ENCODE measurements around the gene DNAH14. TPM values are rescaled to one million over a fixed set of nuclear protein-coding genes. Genes with fewer than 3 reads are reported as not detected.

DNAH14 gene
- total and polyA plus RNA-seq, 4 donors, result 0.92 to 11.3 (median 2.0) TPM; not detected in 1

GRCh38 chr1:224894915-224895314, 34.6 kb upstream of the DNAH14 start:
- H3K27me3 ChIP-seq (ENCODE audit: control insufficient read depth in 1 of 2, insufficient read depth in 2 of 2, low read length in 1 of 2), result no peaks in the 10 kb centered on the region
- no peaks in the 10 kb centered on the region for H3K4me1 ChIP-seq (ENCODE audit: control insufficient read depth in 1 of 2, insufficient read depth in 2 of 2, low read length in 2 of 2)
- H3K27ac ChIP-seq (ENCODE audit: low read depth in 1 of 2, low read length in 2 of 2), result no peak overlapping the region
- ATAC-seq (ENCODE audit: low FRiP score) (no peak), DNase-seq (no peak)
- 13 to 18% methylated on average over 3 of the region's 3 CpGs for WGBS, 2 donors
- no peaks in the 10 kb centered on the region for H3K9me3 ChIP-seq (ENCODE audit: control insufficient read depth, low read length)
- intact Hi-C loops (cut with DNase I), result no loop called here
- H3K4me3 ChIP-seq (ENCODE audit: low read length in 2 of 2), result no peak overlapping the region
- H3K36me3 ChIP-seq (ENCODE audit: control insufficient read depth in 1 of 2, insufficient read depth in 2 of 2, low read length in 1 of 2), result no peaks in the 10 kb centered on the region

GRCh38 chr1:224896130-224896781, 33.2 kb upstream of the DNAH14 start:
- H3K36me3 ChIP-seq (ENCODE audit: control insufficient read depth in 1 of 2, insufficient read depth in 2 of 2, low read length in 1 of 2), result no peaks in the 10 kb centered on the region
- H3K27ac ChIP-seq (ENCODE audit: low read depth in 1 of 2, low read length in 2 of 2), result no peak overlapping the region
- no peaks in the 10 kb centered on the region for H3K9me3 ChIP-seq (ENCODE audit: control insufficient read depth, low read length)
- intact Hi-C loops (cut with DNase I), result no loop called here
- no peak for ATAC-seq (ENCODE audit: low FRiP score)
- H3K27me3 ChIP-seq (ENCODE audit: control insufficient read depth in 1 of 2, insufficient read depth in 2 of 2, low read length in 1 of 2), result peaks cover 0 to 2% of the 10 kb centered on the region in 2 donors
- 84 to 86% methylated on average over 5 of the region's 5 CpGs for WGBS, 2 donors
- no peaks in the 10 kb centered on the region for H3K4me1 ChIP-seq (ENCODE audit: control insufficient read depth in 1 of 2, insufficient read depth in 2 of 2, low read length in 2 of 2)
- no peak overlapping the region for H3K4me3 ChIP-seq (ENCODE audit: low read length in 2 of 2)
- no peak for DNase-seq

DNA sequence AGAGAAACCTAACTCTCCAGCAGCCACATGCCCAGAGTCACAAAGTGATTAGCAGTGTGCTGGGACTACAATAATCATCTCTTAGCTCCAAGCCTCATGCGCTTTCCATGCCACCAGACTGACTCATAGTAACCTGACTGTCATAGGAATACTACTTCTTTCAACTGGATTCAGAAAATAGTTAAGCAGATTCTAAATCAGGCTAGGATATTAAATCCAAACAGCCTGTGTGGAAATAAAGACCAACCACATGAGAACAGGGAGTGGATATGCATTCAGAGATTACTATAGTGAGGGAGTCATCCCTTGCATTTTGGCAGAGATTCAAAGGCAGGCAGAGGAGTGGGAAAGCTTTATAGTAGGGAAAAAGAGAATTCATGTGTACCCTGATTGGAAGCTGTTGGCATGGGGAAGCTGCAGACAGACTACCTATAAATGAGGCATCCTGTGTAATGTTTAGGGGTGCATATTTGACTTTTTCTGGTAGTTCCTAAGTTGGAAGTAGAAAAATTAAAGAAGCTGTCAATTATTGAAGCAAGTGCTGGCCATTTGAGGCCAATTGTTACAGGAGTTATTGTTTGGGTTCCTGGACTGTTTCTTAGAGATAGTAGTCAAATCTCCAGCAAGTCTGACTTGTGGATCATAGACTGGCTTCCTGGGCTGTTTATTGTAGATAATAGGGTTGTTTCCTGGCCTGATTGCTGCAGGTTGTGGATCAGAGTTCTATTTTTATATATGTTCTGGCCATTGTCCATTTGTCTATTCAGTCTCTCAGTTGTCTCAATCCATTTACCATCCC, 31.7 kb upstream of the DNAH14 start:
- no peak overlapping the region for H3K27ac ChIP-seq (ENCODE audit: low read depth in 1 of 2, low read length in 2 of 2)
- H3K4me1 ChIP-seq (ENCODE audit: control insufficient read depth in 1 of 2, insufficient read depth in 2 of 2, low read length in 2 of 2), result no peaks in the 10 kb centered on the region
- H3K27me3 ChIP-seq (ENCODE audit: control insufficient read depth in 1 of 2, insufficient read depth in 2 of 2, low read length in 1 of 2), result peaks cover 0 to 2% of the 10 kb centered on the region in 2 donors
- no peak overlapping the region for H3K4me3 ChIP-seq (ENCODE audit: low read length in 2 of 2)
- intact Hi-C loops (cut with DNase I), result no loop called here
- no peaks in the 10 kb centered on the region for H3K9me3 ChIP-seq (ENCODE audit: control insufficient read depth, low read length)
- ATAC-seq (ENCODE audit: low FRiP score) (no peak), DNase-seq (no peak)
- no peaks in the 10 kb centered on the region for H3K36me3 ChIP-seq (ENCODE audit: control insufficient read depth in 1 of 2, insufficient read depth in 2 of 2, low read length in 1 of 2)
- WGBS, 2 donors, result 77 to 96% methylated on average over 1 of the region's 1 CpG

DNA sequence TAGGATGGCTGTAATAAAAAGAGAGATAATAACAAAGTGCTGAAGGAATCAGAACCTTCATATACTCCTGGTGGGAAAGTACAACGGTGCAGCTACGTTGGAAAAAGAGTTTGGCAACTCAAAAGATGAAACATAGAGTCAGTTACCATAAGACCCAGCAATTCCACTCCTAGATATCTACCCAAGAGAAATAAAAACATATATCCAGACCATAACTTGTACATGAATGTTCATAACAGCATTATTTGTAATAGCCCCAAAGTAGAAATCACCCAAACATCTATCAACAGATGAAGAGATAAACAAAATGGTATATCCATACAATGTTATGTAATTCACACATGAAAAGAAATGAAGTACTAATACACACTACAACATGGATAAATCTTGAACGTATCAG, 30.5 kb upstream of the DNAH14 start:
- peaks cover 0 to 2% of the 10 kb centered on the region in 2 donors for H3K27me3 ChIP-seq (ENCODE audit: control insufficient read depth in 1 of 2, insufficient read depth in 2 of 2, low read length in 1 of 2)
- intact Hi-C loops (cut with DNase I), result no loop called here
- no peaks in the 10 kb centered on the region for H3K4me1 ChIP-seq (ENCODE audit: control insufficient read depth in 1 of 2, insufficient read depth in 2 of 2, low read length in 2 of 2)
- no peak overlapping the region for H3K27ac ChIP-seq (ENCODE audit: low read depth in 1 of 2, low read length in 2 of 2)
- no peak overlapping the region for H3K4me3 ChIP-seq (ENCODE audit: low read length in 2 of 2)
- WGBS, 2 donors, result 85 to 86% methylated on average over 3 of the region's 3 CpGs
- H3K36me3 ChIP-seq (ENCODE audit: control insufficient read depth in 1 of 2, insufficient read depth in 2 of 2, low read length in 1 of 2), result no peaks in the 10 kb centered on the region
- DNase-seq (no peak), ATAC-seq (ENCODE audit: low FRiP score) (no peak)
- H3K9me3 ChIP-seq (ENCODE audit: control insufficient read depth, low read length), result no peaks in the 10 kb centered on the region

- intact Hi-C loops (cut with DNase I), result no loop called here
- ATAC-seq (ENCODE audit: low FRiP score), result no peak
- WGBS, 2 donors, result 78 to 80% methylated on average over 3 of the region's 3 CpGs
Measured at GRCh38 chr1:224900062-224900630, 29.3 kb upstream of the DNAH14 start.

DNA sequence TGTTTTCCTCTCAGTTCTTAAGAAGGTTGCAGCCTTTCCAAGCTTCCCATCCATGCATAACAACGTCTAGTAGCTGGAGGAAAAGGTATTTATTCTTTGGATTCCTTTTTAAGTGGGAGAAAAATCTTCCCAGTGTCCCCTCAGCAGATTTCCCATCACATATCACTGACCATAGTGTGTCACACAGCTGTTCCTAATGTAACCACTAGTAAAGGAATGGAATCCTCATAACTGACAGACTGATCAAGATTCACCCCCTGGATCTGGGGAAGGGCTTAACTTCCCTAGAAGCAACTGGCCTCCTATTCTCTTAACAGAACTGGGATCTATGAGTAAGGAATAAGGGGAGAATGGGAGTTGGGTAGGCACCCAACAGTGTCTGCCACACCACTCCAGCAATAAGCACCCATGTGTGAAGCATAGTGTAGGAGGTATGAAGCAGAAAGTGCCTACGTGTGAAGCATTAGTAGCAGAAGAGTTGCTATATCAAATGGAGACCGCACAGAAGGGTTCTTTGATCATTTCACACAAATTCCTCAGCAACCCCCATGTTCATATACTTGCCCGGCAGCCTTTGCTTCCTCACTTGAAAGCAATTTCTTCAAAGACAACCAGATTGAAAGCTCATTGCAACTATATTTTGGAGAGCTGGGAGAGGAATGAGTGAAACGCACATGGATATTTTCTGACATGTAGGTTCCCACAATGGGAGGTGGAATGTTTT, 28.2 kb upstream of the DNAH14 start:
- Histone ChIP-seq H3K36me3 (ENCODE audit: control insufficient read depth in 1 of 2, insufficient read depth in 2 of 2, low read length in 1 of 2) (no peaks in the 10 kb centered on the region), H3K27me3 (ENCODE audit: control insufficient read depth in 1 of 2, insufficient read depth in 2 of 2, low read length in 1 of 2) (peaks cover 0 to 2% of the 10 kb centered on the region in 2 donors), H3K4me3 (ENCODE audit: low read length in 2 of 2) (no peak overlapping the region), H3K4me1 (ENCODE audit: control insufficient read depth in 1 of 2, insufficient read depth in 2 of 2, low read length in 2 of 2) (no peaks in the 10 kb centered on the region), H3K27ac (ENCODE audit: low read depth in 1 of 2, low read length in 2 of 2) (no peak overlapping the region), H3K9me3 (ENCODE audit: control insufficient read depth, low read length) (no peaks in the 10 kb centered on the region)
- WGBS, 2 donors, result 23 to 41% methylated on average over 5 of the region's 5 CpGs
- DNase-seq (no peak), ATAC-seq (ENCODE audit: low FRiP score) (no peak)
- intact Hi-C loops (cut with DNase I), result no loop called here

More at GRCh38 chr1:224900062-224900630, 29.3 kb upstream of the DNAH14 start:
- no peak for DNase-seq
- Histone ChIP-seq H3K9me3 (ENCODE audit: control insufficient read depth, low read length) (no peaks in the 10 kb centered on the region), H3K36me3 (ENCODE audit: control insufficient read depth in 1 of 2, insufficient read depth in 2 of 2, low read length in 1 of 2) (no peaks in the 10 kb centered on the region), H3K4me1 (ENCODE audit: control insufficient read depth in 1 of 2, insufficient read depth in 2 of 2, low read length in 2 of 2) (no peaks in the 10 kb centered on the region), H3K4me3 (ENCODE audit: low read length in 2 of 2) (no peak overlapping the region), H3K27me3 (ENCODE audit: control insufficient read depth in 1 of 2, insufficient read depth in 2 of 2, low read length in 1 of 2) (peaks cover 0 to 2% of the 10 kb centered on the region in 2 donors), H3K27ac (ENCODE audit: low read depth in 1 of 2, low read length in 2 of 2) (no peak overlapping the region)

DNA sequence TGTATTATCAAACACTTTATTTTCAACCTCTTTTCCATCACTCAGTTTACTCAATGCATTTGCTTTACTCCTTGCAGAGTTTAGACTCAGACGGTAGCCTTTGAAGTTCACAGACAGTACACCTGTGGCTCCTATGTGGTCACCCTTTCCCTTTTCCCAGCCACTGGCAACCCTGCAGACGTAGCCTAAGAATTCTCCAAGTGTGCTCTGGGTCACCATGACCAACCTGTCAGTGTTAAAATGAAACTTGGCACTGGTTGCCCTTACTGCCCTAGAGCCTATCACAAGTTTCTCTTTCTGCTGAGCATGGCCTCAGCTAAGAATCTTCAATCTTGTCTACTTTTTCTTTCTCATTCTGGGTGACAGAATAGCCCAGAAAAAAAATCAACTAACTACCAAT, 25.5 kb upstream of the DNAH14 start:
- Histone ChIP-seq H3K27me3 (ENCODE audit: control insufficient read depth in 1 of 2, insufficient read depth in 2 of 2, low read length in 1 of 2) (peaks cover 0 to 2% of the 10 kb centered on the region in 2 donors), H3K36me3 (ENCODE audit: control insufficient read depth in 1 of 2, insufficient read depth in 2 of 2, low read length in 1 of 2) (no peaks in the 10 kb centered on the region), H3K4me1 (ENCODE audit: control insufficient read depth in 1 of 2, insufficient read depth in 2 of 2, low read length in 2 of 2) (no peaks in the 10 kb centered on the region), H3K4me3 (ENCODE audit: low read length in 2 of 2) (no peak overlapping the region), H3K27ac (ENCODE audit: low read depth in 1 of 2, low read length in 2 of 2) (no peak overlapping the region), H3K9me3 (ENCODE audit: control insufficient read depth, low read length) (peaks cover 3% of the 10 kb centered on the region)
- 40 to 54% methylated on average over 2 of the region's 2 CpGs for WGBS, 2 donors
- no peak for DNase-seq
- intact Hi-C loops (cut with DNase I), result no loop called here
- ATAC-seq (ENCODE audit: low FRiP score), result no peak

DNA sequence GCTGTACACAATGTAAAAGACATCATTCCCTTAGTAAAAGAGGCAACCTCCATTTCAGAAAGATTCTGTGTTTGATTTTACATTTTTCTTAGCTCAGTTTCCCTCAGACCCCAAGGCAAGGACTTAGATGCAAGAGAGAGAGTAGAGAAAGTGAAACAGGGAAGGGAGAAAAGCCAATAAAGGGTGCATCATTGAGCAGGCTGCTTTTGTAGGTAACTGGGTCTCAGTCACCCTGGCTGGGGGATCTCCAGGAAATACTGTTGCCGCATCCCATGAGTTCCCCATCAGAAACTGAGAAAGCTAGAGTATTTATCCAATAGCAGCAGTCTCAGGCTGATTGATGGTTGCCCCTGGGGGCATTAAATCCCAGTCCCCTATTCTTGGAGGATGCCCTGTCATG, 23.1 kb upstream of the DNAH14 start:
- WGBS, 2 donors, result 58 to 60% methylated on average over 1 of the region's 1 CpG
- Histone ChIP-seq H3K36me3 (ENCODE audit: control insufficient read depth in 1 of 2, insufficient read depth in 2 of 2, low read length in 1 of 2) (no peaks in the 10 kb centered on the region), H3K4me3 (ENCODE audit: low read length in 2 of 2) (no peak overlapping the region), H3K27me3 (ENCODE audit: control insufficient read depth in 1 of 2, insufficient read depth in 2 of 2, low read length in 1 of 2) (no peaks in the 10 kb centered on the region), H3K27ac (ENCODE audit: low read depth in 1 of 2, low read length in 2 of 2) (no peak overlapping the region), H3K4me1 (ENCODE audit: control insufficient read depth in 1 of 2, insufficient read depth in 2 of 2, low read length in 2 of 2) (no peaks in the 10 kb centered on the region), H3K9me3 (ENCODE audit: control insufficient read depth, low read length) (peaks cover 3% of the 10 kb centered on the region)
- no peak for DNase-seq
- no peak for ATAC-seq (ENCODE audit: low FRiP score)
- intact Hi-C loops (cut with DNase I), result no loop called here
